ENCODE data around the gene APEX1.

- peak; percentile 60; the same call in 1 of the 2 replicates for TF ChIP-seq YY1 (IDR thresholded peaks at IDR 0.05; ENCODE audit: low read depth)
- TF ChIP-seq EZH2phosphoT487 (IDR thresholded peaks at IDR 0.05; ENCODE audit: borderline replicate concordance, low read depth) = no peak
- no peak for TF ChIP-seq CTCF (IDR thresholded peaks at IDR 0.05)
- TF ChIP-seq PBX3 (IDR thresholded peaks at IDR 0.05) = peak; percentile 8; the same call in 1 of the 2 replicates
- TF ChIP-seq MXI1 (IDR thresholded peaks at IDR 0.05; ENCODE audit: low read depth, low read length) = peak; percentile 97
- TF ChIP-seq TCF12 (IDR thresholded peaks at IDR 0.05) = no peak
- TF ChIP-seq FOXJ3 (CRISPR knock-in tag; IDR thresholded peaks at IDR 0.05) = no peak
- peak; percentile 5; the same call in 1 of the 2 replicates for TF ChIP-seq REST (IDR thresholded peaks at IDR 0.05; ENCODE audit: low read depth, low read length)
- TF ChIP-seq FOSL2 (IDR thresholded peaks at IDR 0.05; ENCODE audit: borderline replicate concordance, low read depth) = no peak
- peak; percentile 100 for TF ChIP-seq USF1 (IDR thresholded peaks at IDR 0.05; ENCODE audit: borderline replicate concordance, low read depth)
- no peak; the same call in 1 of the 2 replicates for TF ChIP-seq RAD21 (IDR thresholded peaks at IDR 0.05; ENCODE audit: low read length)
- peak; percentile 76 for TF ChIP-seq POLR2AphosphoS5 (IDR thresholded peaks at IDR 0.05; ENCODE audit: low read depth, low read length)
Observed at GRCh38 chr14:20454516-20455354, at the start of gene APEX1, which contains the start of gene OSGEP.

All from SK-N-SH (cell line).